H1 (cell line): ENCODE results near the gene FRMD4A. TPM values are rescaled to one million over a fixed set of nuclear protein-coding genes. Genes with fewer than 3 reads are reported as not detected.

ENCODE experiments used
- MAFK ChIP-seq: IDR thresholded peaks from 2 replicates; pipeline ENCODE4 v1.6.1; 2012; ENCODE audit warnings: low read depth, mild to moderate bottlenecking, improper control_type of control experiment, low read length
- RAD21 ChIP-seq, 2 experiments: IDR thresholded peaks in 1 of 2; conservative IDR thresholded peaks in 1 of 2; 2 replicates each; pipeline ENCODE4 v1.6.1; 2011; ENCODE audit warnings: low read depth in 2 of 2, low read length in 2 of 2, improper control_type of control experiment in 1 of 2, inconsistent platforms in 1 of 2, mild to moderate bottlenecking in 1 of 2, moderate library complexity in 1 of 2
- SIN3A ChIP-seq, 2 experiments: IDR thresholded peaks in 1 of 2; conservative IDR thresholded peaks in 1 of 2; 2 replicates each; pipeline ENCODE4 v1.6.1; 2011 to 2012; ENCODE audit warnings: low read length in 2 of 2, improper control_type of control experiment in 1 of 2, low read depth in 1 of 2, mild to moderate bottlenecking in 1 of 2
- polyA plus RNA-seq, 7 experiments: library from polyadenylated mRNA; depleted of rRNA in 3 of 7; stranded (reverse) in 5 of 7; unstranded in 2 of 7; fragments of >200 nt in 5 of 7; fragments of 200-250 nt in 2 of 7; gene quantifications; 1 replicate in 5 of 7; 2 replicates in 1 of 7; 4 replicates in 1 of 7; pipeline versions ENCODE4 v1.2.1 to v1.2.3, GENCODE V29; 2011 to 2013; ENCODE audit warnings: missing spikeins in 2 of 7, mixed read lengths in 2 of 7
- total RNA-seq: library from RNA; stranded (reverse); fragmentation: NEBNext Ultra II Directional; extraction: Animal tissue kit (Norgen Biotek cat#: 25700); gene quantifications from 2 replicates; pipeline ENCODE4 v1.2.1, GENCODE V29; 2021
- TF ChIP-seq, protein P1 (sequence below): fragments of 300-600 bp; sonication (generic); IDR thresholded peaks from 2 replicates; pipeline ENCODE4 v1.7.1; 2012; ENCODE audit warnings: low read length, moderate library complexity, mild to moderate bottlenecking, inconsistent platforms; ENCODE audit not compliant: insufficient replicate concordance
- TF ChIP-seq, protein P2 (sequence below): IDR thresholded peaks from 2 replicates; pipeline ENCODE4 v1.6.1; 2012; ENCODE audit warnings: inconsistent platforms

Gene FRMD4A
- total and polyA plus RNA-seq, 2 of the 8 experiments (the other 6 are each of a cell fraction or from before 2014, with no cell fraction given) = 38.6 to 39.6 TPM

DNA sequence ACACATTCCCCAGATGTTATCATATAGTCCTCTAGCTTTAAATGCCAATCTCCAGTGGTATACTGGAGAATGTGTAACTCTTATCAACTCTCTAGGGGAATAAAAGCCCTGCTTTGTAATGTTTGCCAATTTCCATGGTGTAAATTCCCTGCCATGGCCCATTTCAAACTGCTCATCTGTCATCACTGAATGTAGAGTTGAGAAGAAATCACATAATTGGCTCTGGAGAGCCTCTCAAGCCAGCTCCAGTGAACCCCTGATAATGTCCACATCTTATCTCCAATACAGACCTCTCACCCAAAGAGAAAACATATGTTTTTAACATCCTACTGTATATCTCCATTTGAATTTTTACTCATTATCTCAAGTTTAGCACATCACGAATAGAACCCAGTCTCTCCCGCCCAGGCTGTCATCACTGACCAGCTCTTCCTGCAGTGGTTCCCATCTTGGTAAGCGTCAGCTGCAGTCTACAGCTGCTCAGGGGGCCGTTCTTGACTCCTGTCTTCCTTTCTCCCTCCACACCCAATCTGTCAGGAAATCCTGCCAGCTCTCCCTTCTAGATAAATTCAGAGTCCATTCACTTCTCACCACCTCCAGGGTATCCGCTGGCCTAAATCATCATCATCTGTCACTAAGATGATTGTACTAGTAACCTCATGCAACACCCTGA, 332.4 kb downstream of the FRMD4A start (continued):
- TF ChIP-seq, protein P1, sequence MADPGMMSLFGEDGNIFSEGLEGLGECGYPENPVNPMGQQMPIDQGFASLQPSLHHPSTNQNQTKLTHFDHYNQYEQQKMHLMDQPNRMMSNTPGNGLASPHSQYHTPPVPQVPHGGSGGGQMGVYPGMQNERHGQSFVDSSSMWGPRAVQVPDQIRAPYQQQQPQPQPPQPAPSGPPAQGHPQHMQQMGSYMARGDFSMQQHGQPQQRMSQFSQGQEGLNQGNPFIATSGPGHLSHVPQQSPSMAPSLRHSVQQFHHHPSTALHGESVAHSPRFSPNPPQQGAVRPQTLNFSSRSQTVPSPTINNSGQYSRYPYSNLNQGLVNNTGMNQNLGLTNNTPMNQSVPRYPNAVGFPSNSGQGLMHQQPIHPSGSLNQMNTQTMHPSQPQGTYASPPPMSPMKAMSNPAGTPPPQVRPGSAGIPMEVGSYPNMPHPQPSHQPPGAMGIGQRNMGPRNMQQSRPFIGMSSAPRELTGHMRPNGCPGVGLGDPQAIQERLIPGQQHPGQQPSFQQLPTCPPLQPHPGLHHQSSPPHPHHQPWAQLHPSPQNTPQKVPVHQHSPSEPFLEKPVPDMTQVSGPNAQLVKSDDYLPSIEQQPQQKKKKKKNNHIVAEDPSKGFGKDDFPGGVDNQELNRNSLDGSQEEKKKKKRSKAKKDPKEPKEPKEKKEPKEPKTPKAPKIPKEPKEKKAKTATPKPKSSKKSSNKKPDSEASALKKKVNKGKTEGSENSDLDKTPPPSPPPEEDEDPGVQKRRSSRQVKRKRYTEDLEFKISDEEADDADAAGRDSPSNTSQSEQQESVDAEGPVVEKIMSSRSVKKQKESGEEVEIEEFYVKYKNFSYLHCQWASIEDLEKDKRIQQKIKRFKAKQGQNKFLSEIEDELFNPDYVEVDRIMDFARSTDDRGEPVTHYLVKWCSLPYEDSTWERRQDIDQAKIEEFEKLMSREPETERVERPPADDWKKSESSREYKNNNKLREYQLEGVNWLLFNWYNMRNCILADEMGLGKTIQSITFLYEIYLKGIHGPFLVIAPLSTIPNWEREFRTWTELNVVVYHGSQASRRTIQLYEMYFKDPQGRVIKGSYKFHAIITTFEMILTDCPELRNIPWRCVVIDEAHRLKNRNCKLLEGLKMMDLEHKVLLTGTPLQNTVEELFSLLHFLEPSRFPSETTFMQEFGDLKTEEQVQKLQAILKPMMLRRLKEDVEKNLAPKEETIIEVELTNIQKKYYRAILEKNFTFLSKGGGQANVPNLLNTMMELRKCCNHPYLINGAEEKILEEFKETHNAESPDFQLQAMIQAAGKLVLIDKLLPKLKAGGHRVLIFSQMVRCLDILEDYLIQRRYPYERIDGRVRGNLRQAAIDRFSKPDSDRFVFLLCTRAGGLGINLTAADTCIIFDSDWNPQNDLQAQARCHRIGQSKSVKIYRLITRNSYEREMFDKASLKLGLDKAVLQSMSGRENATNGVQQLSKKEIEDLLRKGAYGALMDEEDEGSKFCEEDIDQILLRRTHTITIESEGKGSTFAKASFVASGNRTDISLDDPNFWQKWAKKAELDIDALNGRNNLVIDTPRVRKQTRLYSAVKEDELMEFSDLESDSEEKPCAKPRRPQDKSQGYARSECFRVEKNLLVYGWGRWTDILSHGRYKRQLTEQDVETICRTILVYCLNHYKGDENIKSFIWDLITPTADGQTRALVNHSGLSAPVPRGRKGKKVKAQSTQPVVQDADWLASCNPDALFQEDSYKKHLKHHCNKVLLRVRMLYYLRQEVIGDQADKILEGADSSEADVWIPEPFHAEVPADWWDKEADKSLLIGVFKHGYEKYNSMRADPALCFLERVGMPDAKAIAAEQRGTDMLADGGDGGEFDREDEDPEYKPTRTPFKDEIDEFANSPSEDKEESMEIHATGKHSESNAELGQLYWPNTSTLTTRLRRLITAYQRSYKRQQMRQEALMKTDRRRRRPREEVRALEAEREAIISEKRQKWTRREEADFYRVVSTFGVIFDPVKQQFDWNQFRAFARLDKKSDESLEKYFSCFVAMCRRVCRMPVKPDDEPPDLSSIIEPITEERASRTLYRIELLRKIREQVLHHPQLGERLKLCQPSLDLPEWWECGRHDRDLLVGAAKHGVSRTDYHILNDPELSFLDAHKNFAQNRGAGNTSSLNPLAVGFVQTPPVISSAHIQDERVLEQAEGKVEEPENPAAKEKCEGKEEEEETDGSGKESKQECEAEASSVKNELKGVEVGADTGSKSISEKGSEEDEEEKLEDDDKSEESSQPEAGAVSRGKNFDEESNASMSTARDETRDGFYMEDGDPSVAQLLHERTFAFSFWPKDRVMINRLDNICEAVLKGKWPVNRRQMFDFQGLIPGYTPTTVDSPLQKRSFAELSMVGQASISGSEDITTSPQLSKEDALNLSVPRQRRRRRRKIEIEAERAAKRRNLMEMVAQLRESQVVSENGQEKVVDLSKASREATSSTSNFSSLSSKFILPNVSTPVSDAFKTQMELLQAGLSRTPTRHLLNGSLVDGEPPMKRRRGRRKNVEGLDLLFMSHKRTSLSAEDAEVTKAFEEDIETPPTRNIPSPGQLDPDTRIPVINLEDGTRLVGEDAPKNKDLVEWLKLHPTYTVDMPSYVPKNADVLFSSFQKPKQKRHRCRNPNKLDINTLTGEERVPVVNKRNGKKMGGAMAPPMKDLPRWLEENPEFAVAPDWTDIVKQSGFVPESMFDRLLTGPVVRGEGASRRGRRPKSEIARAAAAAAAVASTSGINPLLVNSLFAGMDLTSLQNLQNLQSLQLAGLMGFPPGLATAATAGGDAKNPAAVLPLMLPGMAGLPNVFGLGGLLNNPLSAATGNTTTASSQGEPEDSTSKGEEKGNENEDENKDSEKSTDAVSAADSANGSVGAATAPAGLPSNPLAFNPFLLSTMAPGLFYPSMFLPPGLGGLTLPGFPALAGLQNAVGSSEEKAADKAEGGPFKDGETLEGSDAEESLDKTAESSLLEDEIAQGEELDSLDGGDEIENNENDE = no peak
- TF ChIP-seq SIN3A (conservative IDR thresholded peaks at IDR 0.05 in 1 of 2, IDR thresholded peaks at IDR 0.05 in 1 of 2; ENCODE audit: low read depth in 1 of 2, low read length in 2 of 2) = no peak
- TF ChIP-seq RAD21 (IDR thresholded peaks at IDR 0.05 in 1 of 2, conservative IDR thresholded peaks at IDR 0.05 in 1 of 2; ENCODE audit: low read depth in 2 of 2, low read length in 2 of 2) = no peak
- no peak for TF ChIP-seq MAFK
- TF ChIP-seq, protein P2, sequence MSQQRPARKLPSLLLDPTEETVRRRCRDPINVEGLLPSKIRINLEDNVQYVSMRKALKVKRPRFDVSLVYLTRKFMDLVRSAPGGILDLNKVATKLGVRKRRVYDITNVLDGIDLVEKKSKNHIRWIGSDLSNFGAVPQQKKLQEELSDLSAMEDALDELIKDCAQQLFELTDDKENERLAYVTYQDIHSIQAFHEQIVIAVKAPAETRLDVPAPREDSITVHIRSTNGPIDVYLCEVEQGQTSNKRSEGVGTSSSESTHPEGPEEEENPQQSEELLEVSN = no peak
